ENCODE data around the gene MOB3A. TPM values are rescaled to one million over a fixed set of nuclear protein-coding genes. Genes with fewer than 3 reads are reported as not detected.

MOB3A gene
- total and polyA plus RNA-seq, 2 of the 8 experiments (the other 6 are each of a cell fraction or from before 2014, with no cell fraction given), result 9.2 to 9.6 TPM

GRCh38 chr19:2081873-2082810 is 14.0 kb downstream of the MOB3A start:
- Histone ChIP-seq H3K4ac (replicated peaks; ENCODE audit: insufficient read length, low read depth, low read length) (no peak overlapping the region), H2AK5ac (ENCODE audit: low read depth, low read length) (no peak overlapping the region), H3K23ac (ENCODE audit: insufficient read length) (no peak overlapping the region), H3K9me3 (ENCODE audit: insufficient read depth in 2 of 2, low read depth in 1 of 2, low read length in 1 of 2) (no peaks in the 10 kb centered on the region), H2BK120ac (replicated peaks; ENCODE audit: low read depth, low read length) (no peak overlapping the region), H3K79me1 (ENCODE audit: low read depth, low read length) (no peaks in the 10 kb centered on the region), H4K20me1 (replicated peaks in 1 of 2; ENCODE audit: control insufficient read depth in 1 of 2, insufficient read depth in 2 of 2, low read length in 2 of 2) (no peaks in the 10 kb centered on the region), H3K4me2 (ENCODE audit: insufficient read depth in 1 of 2, low read depth in 2 of 2, low read length in 2 of 2) (no peak overlapping the region), H2BK5ac (ENCODE audit: low read depth, low read length) (no peak overlapping the region), H3K27ac (ENCODE audit: low read depth, low read length) (no peak overlapping the region), H3K14ac (ENCODE audit: insufficient read length) (no peak overlapping the region), H4K5ac (ENCODE audit: insufficient read length, low read depth, low read length) (no peak overlapping the region), H2BK15ac (ENCODE audit: low read length) (no peak overlapping the region), H3K56ac (replicated peaks; ENCODE audit: insufficient read length, low read depth, low read length) (no peak overlapping the region), H4K8ac (ENCODE audit: extremely low read depth, insufficient read depth, low read length) (no peak overlapping the region), H3K4me3 (ENCODE audit: extremely low read depth in 1 of 4, insufficient read depth in 2 of 4, low read depth in 3 of 4, low read length in 4 of 4) (no peak overlapping the region), H3K18ac (ENCODE audit: extremely low read depth, low read length) (no peak overlapping the region), H3K79me2 (ENCODE audit: control insufficient read depth in 1 of 2, insufficient read depth in 2 of 2, low read length in 2 of 2) (no peaks in the 10 kb centered on the region), H3K9ac (replicated peaks in 1 of 4; ENCODE audit: extremely low read depth in 1 of 4, low read depth in 3 of 4, low read length in 3 of 4) (no peak overlapping the region), H3K4me1 (replicated peaks in 1 of 4; ENCODE audit: control insufficient read depth in 3 of 4, insufficient read depth in 4 of 4, low read length in 3 of 4) (no peaks in the 10 kb centered on the region; a peak in 2 of 7 replicates), H3K27me3 (replicated peaks in 1 of 4; ENCODE audit: control insufficient read depth in 3 of 4, extremely low read depth in 1 of 4, insufficient read depth in 3 of 4, low read length in 3 of 4) (no peaks in the 10 kb centered on the region), H3K36me3 (ENCODE audit: control insufficient read depth in 2 of 4, insufficient read depth in 4 of 4, low read length in 3 of 4) (no peaks in the 10 kb centered on the region; a peak in 1 of 8 replicates), H3K23me2 (ENCODE audit: low read depth, low read length) (no peaks in the 10 kb centered on the region), H2BK12ac (ENCODE audit: low read depth, low read length) (no peak overlapping the region), H2AFZ (ENCODE audit: low read length) (no peak overlapping the region), H4K91ac (replicated peaks; ENCODE audit: insufficient read length, low read length) (no peak overlapping the region), H2BK20ac (ENCODE audit: low read length) (no peak overlapping the region)
- ChIA-PET CTCF (ENCODE audit: partially characterized antibody) (interaction anchor here (0.6 to 1.8 kb wide), 3 partner anchors 13 to 185 kb away, joined by 3 to 4 read pairs (median 3); no protein-coding TSS in a partner anchor), POLR2A (ENCODE audit: partially characterized antibody) (no interaction called here)
- FAIRE-seq, result no peak
- 88% methylated on average over 30 of the region's 30 CpGs; no CpG with 5 or more reads in 1 of the 2 experiments for WGBS, 2 experiments (ENCODE audit: extremely low coverage in 1 of 2, insufficient coverage in 1 of 2, insufficient read length in 1 of 2, insufficient replicate concordance in 2 of 2, low coverage in 1 of 2, low lambda C conversion rate in 2 of 2, missing lambda C conversion rate in 1 of 2)
- DNase-seq (ENCODE audit: low read depth in 1 of 2, low spot score in 2 of 2), result no peak
- TF ChIP-seq PHF8 (conservative IDR thresholded peaks at IDR 0.05; ENCODE audit: low read depth, low read length), result no peak
- TF ChIP-seq GTF2F1 (IDR thresholded peaks at IDR 0.05; ENCODE audit: borderline replicate concordance, low read depth, low read length), result no peak

Measured in H1 (cell line).